GM19452 (cell line): ENCODE data around the gene OSBPL2.

ENCODE experiments used
- ATAC-seq: cut with Tn5 transposase; IDR thresholded peaks from one replicate; pipeline ENCODE4 v1.9.1; 2021; ENCODE audit not compliant: unreplicated experiment

OSBPL2 gene

GRCh38 chr20:62321975-62322374, 83.7 kb downstream of the OSBPL2 start:
- ATAC-seq: no peak

- no peak for ATAC-seq
Measured at GRCh38 chr20:62322492-62323041, 84.2 kb downstream of the OSBPL2 start.

GRCh38 chr20:62323146-62323979, 85.0 kb downstream of the OSBPL2 start:
- no peak for ATAC-seq

- no peak for ATAC-seq
Measured at GRCh38 chr20:62323980-62324906, 85.9 kb downstream of the OSBPL2 start.

GRCh38 chr20:62325172-62325905, 87.0 kb downstream of the OSBPL2 start:
- no peak for ATAC-seq

- ATAC-seq: no peak
Measured at GRCh38 chr20:62326559-62326958, 88.2 kb downstream of the OSBPL2 start.

- ATAC-seq: no peak
Measured at GRCh38 chr20:62326959-62327725, 88.8 kb downstream of the OSBPL2 start.

GRCh38 chr20:62327726-62328495, 89.6 kb downstream of the OSBPL2 start:
- ATAC-seq: no peak

- ATAC-seq: no peak
Measured at GRCh38 chr20:62328684-62329388, 90.5 kb downstream of the OSBPL2 start.

- ATAC-seq: no peak
Measured at GRCh38 chr20:62329389-62330377, 91.4 kb downstream of the OSBPL2 start.

- no peak for ATAC-seq
Measured at GRCh38 chr20:62330576-62331317, 92.4 kb downstream of the OSBPL2 start.

- ATAC-seq: no peak
Measured at GRCh38 chr20:62331347-62331746, 93.0 kb downstream of the OSBPL2 start.

- ATAC-seq: no peak
Measured at GRCh38 chr20:62332421-62332820, 94.1 kb downstream of the OSBPL2 start.

GRCh38 chr20:62332989-62333819, 94.9 kb downstream of the OSBPL2 start:
- ATAC-seq: no peak

- no peak for ATAC-seq
Measured at GRCh38 chr20:62333820-62334595, 95.7 kb downstream of the OSBPL2 start.
